SH-SY5Y (cell line): ENCODE results near the gene CCDC47.

Experiments used
- GATA2 ChIP-seq: IDR thresholded peaks from 2 replicates; pipeline ENCODE4 v1.6.1; 2011; ENCODE audit warnings: mild to moderate bottlenecking, low read depth, low read length
- GATA3 ChIP-seq: IDR thresholded peaks from 2 replicates; pipeline ENCODE4 v1.6.1; 2011; ENCODE audit warnings: low read depth, mild to moderate bottlenecking, low read length, moderate library complexity

GRCh38 chr17:63816123-63816522 is 42.7 kb upstream of the CCDC47 start:
- no peak for TF ChIP-seq GATA3
- TF ChIP-seq GATA2, result no peak
